ENCODE measurements around the gene SLC6A1. TPM values are rescaled to one million over a fixed set of nuclear protein-coding genes. Genes with fewer than 3 reads are reported as not detected.
"Not testable (repeated sequence)": the region's sequence is repeated elsewhere in the genome, so short reads cannot be mapped to it uniquely, and the experiment has no call there.

SLC6A1 gene
- polyA plus RNA-seq, 1 experiment = not detected

- Histone ChIP-seq H3K27me3 (ENCODE audit: control insufficient read depth, insufficient read depth, low read length) (no peaks in the 10 kb centered on the region), H3K27ac (ENCODE audit: low read depth, low read length) (no peak overlapping the region), H3K4me3 (ENCODE audit: low read depth, low read length) (no peak overlapping the region), H3K9me3 (ENCODE audit: control insufficient read depth, insufficient read depth, low read length) (peaks cover 12% of the 10 kb centered on the region)
- ChIA-PET CTCF (interaction anchor here (5.4 kb wide), 1 partner anchor 11 kb away, joined by 49 read pairs; no protein-coding TSS in a partner anchor), POLR2A (no interaction called here)
- no peak for DNase-seq (ENCODE audit: low read depth, low spot score)
- TF ChIP-seq, protein P1, sequence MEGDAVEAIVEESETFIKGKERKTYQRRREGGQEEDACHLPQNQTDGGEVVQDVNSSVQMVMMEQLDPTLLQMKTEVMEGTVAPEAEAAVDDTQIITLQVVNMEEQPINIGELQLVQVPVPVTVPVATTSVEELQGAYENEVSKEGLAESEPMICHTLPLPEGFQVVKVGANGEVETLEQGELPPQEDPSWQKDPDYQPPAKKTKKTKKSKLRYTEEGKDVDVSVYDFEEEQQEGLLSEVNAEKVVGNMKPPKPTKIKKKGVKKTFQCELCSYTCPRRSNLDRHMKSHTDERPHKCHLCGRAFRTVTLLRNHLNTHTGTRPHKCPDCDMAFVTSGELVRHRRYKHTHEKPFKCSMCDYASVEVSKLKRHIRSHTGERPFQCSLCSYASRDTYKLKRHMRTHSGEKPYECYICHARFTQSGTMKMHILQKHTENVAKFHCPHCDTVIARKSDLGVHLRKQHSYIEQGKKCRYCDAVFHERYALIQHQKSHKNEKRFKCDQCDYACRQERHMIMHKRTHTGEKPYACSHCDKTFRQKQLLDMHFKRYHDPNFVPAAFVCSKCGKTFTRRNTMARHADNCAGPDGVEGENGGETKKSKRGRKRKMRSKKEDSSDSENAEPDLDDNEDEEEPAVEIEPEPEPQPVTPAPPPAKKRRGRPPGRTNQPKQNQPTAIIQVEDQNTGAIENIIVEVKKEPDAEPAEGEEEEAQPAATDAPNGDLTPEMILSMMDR (IDR thresholded peaks at IDR 0.05; ENCODE audit: low read depth, low read length) = no peak
Measured at GRCh38 chr3:11071096-11071755, 78.7 kb downstream of the SLC6A1 start.

DNA sequence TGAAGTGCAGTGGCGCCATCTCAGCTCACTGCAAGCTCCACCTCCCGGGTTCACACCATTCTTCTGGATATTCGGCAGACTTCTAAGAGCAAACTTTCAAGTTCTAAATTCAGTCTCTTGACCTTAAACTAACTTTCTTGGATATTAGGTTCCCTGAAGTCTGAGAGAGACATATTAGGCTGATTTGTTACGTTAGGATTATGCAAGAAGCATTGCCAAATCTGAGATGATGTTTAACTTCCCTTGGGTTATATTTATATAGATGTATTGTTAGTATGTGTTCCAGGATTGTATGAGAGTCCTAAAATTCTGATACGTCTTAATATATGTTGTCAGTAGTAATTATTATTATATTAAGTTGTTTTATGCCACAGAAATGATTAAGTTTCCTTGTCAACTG is 80.1 kb downstream of the SLC6A1 start:
- no peak overlapping the region for H3K27ac ChIP-seq (ENCODE audit: low read depth, low read length)
- ChIA-PET CTCF (interaction anchor here (5.4 kb wide), 1 partner anchor 12 kb away, joined by 49 read pairs; no protein-coding TSS in a partner anchor), POLR2A (no interaction called here)
- peaks cover 12% of the 10 kb centered on the region for H3K9me3 ChIP-seq (ENCODE audit: control insufficient read depth, insufficient read depth, low read length)
- TF ChIP-seq, protein P1 (IDR thresholded peaks at IDR 0.05; ENCODE audit: low read depth, low read length) = no peak
- DNase-seq (ENCODE audit: low read depth, low spot score) = no peak
- H3K4me3 ChIP-seq (ENCODE audit: low read depth, low read length) = no peak overlapping the region
- H3K27me3 ChIP-seq (ENCODE audit: control insufficient read depth, insufficient read depth, low read length) = no peaks in the 10 kb centered on the region

GRCh38 chr3:11074011-11074410 is 81.5 kb downstream of the SLC6A1 start:
- TF ChIP-seq, protein P1 (IDR thresholded peaks at IDR 0.05; ENCODE audit: low read depth, low read length) = no peak
- DNase-seq (ENCODE audit: low read depth, low spot score) = no peak
- Histone ChIP-seq H3K27ac (ENCODE audit: low read depth, low read length) (no peak overlapping the region), H3K27me3 (ENCODE audit: control insufficient read depth, insufficient read depth, low read length) (no peaks in the 10 kb centered on the region), H3K4me3 (ENCODE audit: low read depth, low read length) (no peak overlapping the region), H3K9me3 (ENCODE audit: control insufficient read depth, insufficient read depth, low read length) (peaks cover 9% of the 10 kb centered on the region)
- POLR2A ChIA-PET = no interaction called here
- CTCF ChIA-PET = interaction anchor here (5.4 kb wide), 1 partner anchor 14 kb away, joined by 49 read pairs; no protein-coding TSS in a partner anchor

- ChIA-PET POLR2A (no interaction called here), CTCF (interaction anchor here (5.4 kb wide), 1 partner anchor 14 kb away, joined by 49 read pairs; no protein-coding TSS in a partner anchor)
- Histone ChIP-seq H3K27me3 (ENCODE audit: control insufficient read depth, insufficient read depth, low read length) (no peaks in the 10 kb centered on the region), H3K9me3 (ENCODE audit: control insufficient read depth, insufficient read depth, low read length) (peaks cover 9% of the 10 kb centered on the region), H3K4me3 (ENCODE audit: low read depth, low read length) (no peak overlapping the region), H3K27ac (ENCODE audit: low read depth, low read length) (no peak overlapping the region)
- no peak for DNase-seq (ENCODE audit: low read depth, low spot score)
- TF ChIP-seq, protein P1 (IDR thresholded peaks at IDR 0.05; ENCODE audit: low read depth, low read length) = no peak
Measured at GRCh38 chr3:11074451-11074850, 81.9 kb downstream of the SLC6A1 start.

DNA sequence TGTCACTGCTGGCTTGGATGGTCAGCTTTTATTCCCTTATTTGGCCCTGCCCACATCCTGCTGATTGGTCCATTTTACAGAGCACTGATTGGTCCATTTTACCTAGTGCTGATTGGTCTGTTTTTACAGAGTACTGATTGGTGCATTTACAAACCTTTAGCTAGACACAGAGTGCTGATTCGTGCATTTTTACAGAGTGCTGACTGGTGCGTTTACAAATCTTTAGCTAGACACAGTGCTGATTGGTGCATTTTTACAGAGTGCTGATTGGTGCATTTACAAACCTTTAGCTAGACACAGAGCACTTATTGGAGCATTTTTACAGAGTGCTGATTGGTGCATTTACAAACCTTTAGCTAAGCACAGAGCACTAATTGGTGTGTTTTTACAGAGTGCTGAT is 82.6 kb downstream of the SLC6A1 start:
- CTCF ChIA-PET = interaction anchor here (1.5 to 5.4 kb wide), 2 partner anchors 15 kb away, joined by 7 to 49 read pairs; no protein-coding TSS in a partner anchor
- POLR2A ChIA-PET; H3K27ac ChIP-seq (ENCODE audit: low read depth, low read length); H3K27me3 ChIP-seq (ENCODE audit: control insufficient read depth, insufficient read depth, low read length); DNase-seq (ENCODE audit: low read depth, low spot score); H3K4me3 ChIP-seq (ENCODE audit: low read depth, low read length); H3K9me3 ChIP-seq (ENCODE audit: control insufficient read depth, insufficient read depth, low read length): not testable (repeated sequence)

Measured in AG04450 (cell line).